Measurements from ENCODE around the gene ZNF839. TPM values are rescaled to one million over a fixed set of nuclear protein-coding genes. Genes with fewer than 3 reads are reported as not detected.
A peak's percentile ranks its signal among the peaks of the same experiment; 100 is the strongest.
"Not testable (repeated sequence)": the region's sequence is repeated elsewhere in the genome, so short reads cannot be mapped to it uniquely, and the experiment has no call there.

ZNF839 gene
- total RNA-seq, 2 donors from 2014 or later: 17.1 to 19.5 TPM

- Mint-ChIP-seq H3K36me3 (ENCODE audit: low read depth) (no peaks in the 10 kb centered on the region), H3K4me3 (no peak overlapping the region), H3K4me1 (peaks cover 3% of the 10 kb centered on the region), H3K27me3 (peaks cover 6% of the 10 kb centered on the region), H3K27ac (no peak overlapping the region)
- no peak for DNase-seq
- ATAC-seq: no peak
- H3K9me3 ChIP-seq (ENCODE audit: control insufficient read depth, low read length, poor library complexity, severe bottlenecking): no peaks in the 10 kb centered on the region
Observed at GRCh38 chr14:102292441-102292840, 27.1 kb upstream of the ZNF839 start.

GRCh38 chr14:102293781-102294180 lies 25.8 kb upstream of the ZNF839 start:
- no peaks in the 10 kb centered on the region for H3K36me3 Mint-ChIP-seq (ENCODE audit: low read depth)
- no peak for ATAC-seq
- no peak overlapping the region for H3K4me3 Mint-ChIP-seq
- DNase-seq: no peak
- peaks cover 3% of the 10 kb centered on the region for H3K4me1 Mint-ChIP-seq
- no peak overlapping the region for H3K27ac Mint-ChIP-seq
- H3K9me3 ChIP-seq (ENCODE audit: control insufficient read depth, low read length, poor library complexity, severe bottlenecking): no peaks in the 10 kb centered on the region
- H3K27me3 Mint-ChIP-seq: peaks cover 6% of the 10 kb centered on the region

GRCh38 chr14:102295270-102295669 lies 24.3 kb upstream of the ZNF839 start:
- peaks cover 6% of the 10 kb centered on the region for H3K27me3 Mint-ChIP-seq

GRCh38 chr14:102297436-102298170 lies 21.9 kb upstream of the ZNF839 start:
- Mint-ChIP-seq H3K27ac (no peak overlapping the region), H3K27me3 (peaks cover 6% of the 10 kb centered on the region)
- ATAC-seq: no peak

More at GRCh38 chr14:102295270-102295669, 24.3 kb upstream of the ZNF839 start:
- H3K4me3 Mint-ChIP-seq: no peak overlapping the region
- ATAC-seq: no peak
- H3K27ac Mint-ChIP-seq: no peak overlapping the region
- DNase-seq: no peak
- no peaks in the 10 kb centered on the region for H3K9me3 ChIP-seq (ENCODE audit: control insufficient read depth, low read length, poor library complexity, severe bottlenecking)
- H3K4me1 Mint-ChIP-seq: peaks cover 3% of the 10 kb centered on the region
- no peaks in the 10 kb centered on the region for H3K36me3 Mint-ChIP-seq (ENCODE audit: low read depth)

GRCh38 chr14:102298303-102299070 lies 21.1 kb upstream of the ZNF839 start:
- H3K27ac Mint-ChIP-seq; H3K4me1 Mint-ChIP-seq; H3K27me3 Mint-ChIP-seq; H3K36me3 Mint-ChIP-seq (ENCODE audit: low read depth); DNase-seq; H3K4me3 Mint-ChIP-seq; H3K9me3 ChIP-seq (ENCODE audit: control insufficient read depth, low read length, poor library complexity, severe bottlenecking); ATAC-seq: not testable (repeated sequence)

More at GRCh38 chr14:102297436-102298170, 21.9 kb upstream of the ZNF839 start:
- Mint-ChIP-seq H3K4me3 (no peak overlapping the region), H3K36me3 (ENCODE audit: low read depth) (no peaks in the 10 kb centered on the region), H3K4me1 (peaks cover 3% of the 10 kb centered on the region)
- no peak for DNase-seq
- no peaks in the 10 kb centered on the region for H3K9me3 ChIP-seq (ENCODE audit: control insufficient read depth, low read length, poor library complexity, severe bottlenecking)

GRCh38 chr14:102303664-102304063 lies 15.9 kb upstream of the ZNF839 start:
- H3K9me3 ChIP-seq (ENCODE audit: control insufficient read depth, low read length, poor library complexity, severe bottlenecking): no peaks in the 10 kb centered on the region
- peaks cover 10% of the 10 kb centered on the region for H3K4me1 Mint-ChIP-seq
- H3K27me3 Mint-ChIP-seq: peaks cover 7% of the 10 kb centered on the region
- H3K36me3 Mint-ChIP-seq (ENCODE audit: low read depth): peaks cover 4% of the 10 kb centered on the region
- ATAC-seq: no peak
- peak overlapping the region; percentile 37 for H3K27ac Mint-ChIP-seq
- H3K4me3 Mint-ChIP-seq: peak overlapping the region; percentile 76
- no peak for DNase-seq

GRCh38 chr14:102304611-102305506 lies 14.7 kb upstream of the ZNF839 start, which contains the start of gene MOK:
Gene MOK, minus strand, starts transcription at chr14:102305164. Its CDS starts 196 bp downstream, at chr14:102304968.
- peak within 1 kb of the TSS; percentile 94 for H3K4me3 Mint-ChIP-seq
- H3K9me3 ChIP-seq (ENCODE audit: control insufficient read depth, low read length, poor library complexity, severe bottlenecking): no peaks in the 10 kb centered on the region
- H3K36me3 Mint-ChIP-seq (ENCODE audit: low read depth): peaks cover 4% of the 10 kb centered on the region
- peak; percentile 88 to 98 (median 97) for DNase-seq
- peaks cover 7% of the 10 kb centered on the region for H3K27me3 Mint-ChIP-seq
- peaks cover 10% of the 10 kb centered on the region for H3K4me1 Mint-ChIP-seq
- peak within 1 kb of the TSS; percentile 94 for H3K27ac Mint-ChIP-seq
- ATAC-seq: peak; percentile 93

GRCh38 chr14:102314242-102315011 lies 5.1 kb upstream of the ZNF839 start:
- peak overlapping the region; percentile 92 for H3K4me3 Mint-ChIP-seq
- peaks cover 1% of the 10 kb centered on the region for H3K36me3 Mint-ChIP-seq (ENCODE audit: low read depth)
- H3K4me1 Mint-ChIP-seq: peaks cover 35% of the 10 kb centered on the region
- no peaks in the 10 kb centered on the region for H3K27me3 Mint-ChIP-seq
- DNase-seq: peak; percentile 71 to 74 (median 72)
- ATAC-seq: peak; percentile 74
- peak overlapping the region; percentile 84 for H3K27ac Mint-ChIP-seq
- no peaks in the 10 kb centered on the region for H3K9me3 ChIP-seq (ENCODE audit: control insufficient read depth, low read length, poor library complexity, severe bottlenecking)

- ATAC-seq: no peak
- Mint-ChIP-seq H3K4me3 (peak overlapping the region; percentile 92), H3K4me1 (peaks cover 36% of the 10 kb centered on the region)
Observed at GRCh38 chr14:102315121-102315520, 4.4 kb upstream of the ZNF839 start.

GRCh38 chr14:102316338-102316742 lies 3.2 kb upstream of the ZNF839 start:
- no peak for ATAC-seq

More at GRCh38 chr14:102315121-102315520, 4.4 kb upstream of the ZNF839 start:
- peak overlapping the region; percentile 84 for H3K27ac Mint-ChIP-seq
- peaks cover 3% of the 10 kb centered on the region for H3K36me3 Mint-ChIP-seq (ENCODE audit: low read depth)
- no peaks in the 10 kb centered on the region for H3K9me3 ChIP-seq (ENCODE audit: control insufficient read depth, low read length, poor library complexity, severe bottlenecking)
- no peaks in the 10 kb centered on the region for H3K27me3 Mint-ChIP-seq
- no peak for DNase-seq

GRCh38 chr14:102316743-102317563 lies 2.6 kb upstream of the ZNF839 start:
- ATAC-seq (peak; percentile 71), DNase-seq (peak; percentile 94 to 97 (median 95))
- H3K36me3 Mint-ChIP-seq (ENCODE audit: low read depth): peaks cover 3% of the 10 kb centered on the region
- H3K9me3 ChIP-seq (ENCODE audit: control insufficient read depth, low read length, poor library complexity, severe bottlenecking): no peaks in the 10 kb centered on the region
- H3K4me3 Mint-ChIP-seq: peak overlapping the region; percentile 89
- H3K4me1 Mint-ChIP-seq: peaks cover 42% of the 10 kb centered on the region
- no peaks in the 10 kb centered on the region for H3K27me3 Mint-ChIP-seq
- H3K27ac Mint-ChIP-seq: peak overlapping the region; percentile 95

More at GRCh38 chr14:102316338-102316742, 3.2 kb upstream of the ZNF839 start:
- Mint-ChIP-seq H3K4me3 (peak overlapping the region; percentile 89), H3K27ac (peak overlapping the region; percentile 95), H3K36me3 (ENCODE audit: low read depth) (peaks cover 3% of the 10 kb centered on the region), H3K4me1 (peaks cover 39% of the 10 kb centered on the region), H3K27me3 (no peaks in the 10 kb centered on the region)
- peak in 1 of 3 donors; percentile 22 for DNase-seq
- H3K9me3 ChIP-seq (ENCODE audit: control insufficient read depth, low read length, poor library complexity, severe bottlenecking): no peaks in the 10 kb centered on the region
